Measurements from ENCODE around the gene CABYR.

Gene CABYR

DNA sequence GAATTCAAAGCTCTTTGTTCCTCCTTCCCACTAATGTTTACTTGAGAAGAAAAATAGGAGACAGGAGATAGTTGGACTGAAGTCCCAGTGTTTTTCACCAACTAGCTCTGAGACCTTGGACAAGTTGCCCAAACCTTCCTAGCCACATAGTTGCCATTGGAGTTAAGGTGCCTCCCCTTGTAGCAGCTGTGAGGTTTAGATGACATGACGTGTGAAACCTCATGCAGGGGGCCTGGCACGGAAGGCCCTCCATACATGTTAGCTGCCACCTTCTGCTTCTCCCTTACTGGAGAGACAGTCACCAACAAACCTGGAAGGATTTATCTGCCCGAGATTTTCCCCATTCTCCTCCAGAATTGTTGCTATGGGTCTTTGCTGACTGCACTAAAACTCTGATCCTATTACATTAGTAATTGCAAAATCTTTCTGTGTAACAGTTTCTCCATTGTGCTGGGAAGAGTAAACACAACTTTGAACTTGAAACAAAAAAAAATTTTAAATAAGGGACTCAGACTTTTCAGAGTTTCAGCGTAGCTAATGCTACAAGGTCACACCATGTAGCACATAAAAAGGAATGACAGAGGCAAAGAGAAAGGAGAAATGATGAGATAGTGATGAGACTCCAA is 23.8 kb upstream of the CABYR start:
- H3K4me1 ChIP-seq (ENCODE audit: insufficient read depth, low read length): no peaks in the 10 kb centered on the region
- H3K36me3 ChIP-seq (ENCODE audit: insufficient read depth, low read length): peaks cover 3% of the 10 kb centered on the region
- no peaks in the 10 kb centered on the region for H3K9me3 ChIP-seq (ENCODE audit: low read length)
- H2AFZ ChIP-seq (ENCODE audit: low read depth, low read length): no peak overlapping the region
- H3K4me3 ChIP-seq (ENCODE audit: low read length): no peak overlapping the region
- H3K27me3 ChIP-seq (ENCODE audit: insufficient read depth, low read length): no peaks in the 10 kb centered on the region

DNA sequence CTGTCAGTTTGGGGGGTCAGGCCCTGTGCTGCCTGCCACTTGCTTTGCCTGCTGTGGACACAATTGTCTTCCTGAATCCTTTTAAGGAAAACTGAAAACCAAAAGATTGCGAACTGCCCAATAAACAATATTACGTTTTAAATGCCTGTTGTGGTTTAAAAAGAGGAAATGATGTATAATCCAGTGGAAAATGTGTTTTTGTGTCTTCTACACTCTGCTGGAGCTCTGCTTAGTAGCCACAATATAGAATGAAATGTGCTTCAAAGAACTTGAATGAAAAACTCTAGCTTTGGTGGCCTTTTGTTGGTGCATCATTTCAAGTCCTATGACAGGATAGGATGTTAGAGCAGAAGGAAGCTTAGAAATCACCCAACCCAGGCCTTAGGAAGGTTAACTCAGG is 23.2 kb upstream of the CABYR start:
- Histone ChIP-seq H3K4me1 (ENCODE audit: insufficient read depth, low read length) (no peaks in the 10 kb centered on the region), H3K4me3 (ENCODE audit: low read length) (no peak overlapping the region), H3K36me3 (ENCODE audit: insufficient read depth, low read length) (peaks cover 4% of the 10 kb centered on the region), H3K27me3 (ENCODE audit: insufficient read depth, low read length) (no peaks in the 10 kb centered on the region), H2AFZ (ENCODE audit: low read depth, low read length) (no peak overlapping the region), H3K9me3 (ENCODE audit: low read length) (no peaks in the 10 kb centered on the region)

DNA sequence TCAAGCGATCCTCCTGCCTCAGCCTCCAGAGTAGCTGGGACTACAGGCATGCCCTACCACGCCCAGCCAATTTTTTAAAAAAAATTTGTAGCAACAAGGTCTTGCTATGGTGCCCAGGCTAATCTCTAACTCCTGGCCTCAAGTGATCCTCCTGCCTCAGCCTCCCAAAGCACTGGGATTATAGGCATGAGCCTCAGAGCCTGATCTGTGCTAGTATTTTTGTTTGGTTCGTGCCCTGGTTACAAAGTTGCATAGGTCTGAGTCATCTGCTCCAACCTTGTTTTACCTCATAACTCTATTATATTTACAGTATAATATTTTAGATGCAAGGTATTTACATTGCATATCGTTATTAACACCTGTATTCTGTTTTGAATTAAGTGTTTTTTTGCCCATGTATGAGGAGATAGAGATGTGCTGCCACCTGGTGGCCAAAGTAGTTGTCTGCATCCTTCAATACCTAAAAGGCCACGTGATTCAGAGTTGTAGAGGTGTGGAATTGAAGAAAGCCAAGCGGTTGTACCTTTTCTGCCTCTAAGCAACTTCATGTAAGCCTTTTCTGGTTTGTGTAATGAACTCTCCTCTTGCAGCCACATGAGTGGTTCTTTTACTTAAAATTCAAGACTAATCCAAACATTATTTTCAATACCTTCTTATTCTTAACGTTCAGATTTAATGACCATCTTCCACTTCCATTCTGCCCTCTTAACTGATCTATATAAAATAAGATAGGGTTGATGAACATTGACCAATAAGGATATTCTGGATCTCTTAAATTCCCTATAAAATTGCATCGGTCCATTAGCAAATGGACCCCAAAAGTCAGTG is 19.9 kb upstream of the CABYR start:
- H3K36me3 ChIP-seq (ENCODE audit: insufficient read depth, low read length): peaks cover 21% of the 10 kb centered on the region
- H3K9me3 ChIP-seq (ENCODE audit: low read length): no peaks in the 10 kb centered on the region
- H3K27me3 ChIP-seq (ENCODE audit: insufficient read depth, low read length): no peaks in the 10 kb centered on the region
- no peaks in the 10 kb centered on the region for H3K4me1 ChIP-seq (ENCODE audit: insufficient read depth, low read length)
- H3K4me3 ChIP-seq (ENCODE audit: low read length): no peak overlapping the region
- H2AFZ ChIP-seq (ENCODE audit: low read depth, low read length): no peak overlapping the region

DNA sequence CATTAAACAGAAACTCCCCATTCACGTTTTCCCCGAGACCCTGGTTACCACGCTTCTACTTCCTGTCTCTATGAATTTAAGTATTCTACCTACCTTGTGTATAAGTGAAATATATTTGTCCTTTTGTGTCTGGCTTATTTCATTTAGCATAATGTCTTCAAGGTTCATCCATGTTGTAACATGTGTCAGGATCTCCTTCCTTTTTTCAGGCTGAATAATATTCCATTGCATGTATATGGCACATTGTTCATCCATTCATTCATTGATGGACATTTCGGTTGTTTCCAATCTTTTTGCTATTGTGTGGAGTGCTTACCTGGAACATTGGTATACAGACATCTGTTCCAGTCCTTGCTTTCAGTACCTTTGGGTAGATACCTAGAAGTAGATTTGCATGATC is 18.2 kb upstream of the CABYR start:
- no peaks in the 10 kb centered on the region for H3K9me3 ChIP-seq (ENCODE audit: low read length)
- H3K36me3 ChIP-seq (ENCODE audit: insufficient read depth, low read length): peaks cover 23% of the 10 kb centered on the region
- H3K4me3 ChIP-seq (ENCODE audit: low read length): no peak overlapping the region
- no peaks in the 10 kb centered on the region for H3K4me1 ChIP-seq (ENCODE audit: insufficient read depth, low read length)
- no peaks in the 10 kb centered on the region for H3K27me3 ChIP-seq (ENCODE audit: insufficient read depth, low read length)
- no peak overlapping the region for H2AFZ ChIP-seq (ENCODE audit: low read depth, low read length)

DNA sequence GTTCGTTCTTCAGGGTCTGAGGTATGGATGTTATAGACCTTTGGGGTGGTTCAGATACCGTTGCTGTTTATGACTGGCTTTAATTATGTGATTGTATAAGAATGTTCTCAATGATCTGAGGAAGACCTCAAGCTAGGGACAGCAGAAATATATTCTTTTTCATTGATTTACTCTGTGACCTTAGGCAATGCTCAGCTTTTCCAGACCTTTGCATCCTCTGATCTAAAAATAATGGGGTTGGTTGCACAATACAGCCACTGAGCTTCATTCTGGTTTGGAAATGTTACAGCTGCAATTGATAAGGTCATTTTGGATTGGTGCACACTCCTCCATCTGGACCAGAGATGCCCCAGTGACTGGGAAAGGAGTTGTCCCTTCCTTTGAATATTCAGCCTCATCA is 17.2 kb upstream of the CABYR start:
- Histone ChIP-seq H3K4me3 (ENCODE audit: low read length) (no peak overlapping the region), H3K27me3 (ENCODE audit: insufficient read depth, low read length) (no peaks in the 10 kb centered on the region), H3K4me1 (ENCODE audit: insufficient read depth, low read length) (no peaks in the 10 kb centered on the region), H3K36me3 (ENCODE audit: insufficient read depth, low read length) (peaks cover 20% of the 10 kb centered on the region), H2AFZ (ENCODE audit: low read depth, low read length) (no peak overlapping the region), H3K9me3 (ENCODE audit: low read length) (no peaks in the 10 kb centered on the region)

DNA sequence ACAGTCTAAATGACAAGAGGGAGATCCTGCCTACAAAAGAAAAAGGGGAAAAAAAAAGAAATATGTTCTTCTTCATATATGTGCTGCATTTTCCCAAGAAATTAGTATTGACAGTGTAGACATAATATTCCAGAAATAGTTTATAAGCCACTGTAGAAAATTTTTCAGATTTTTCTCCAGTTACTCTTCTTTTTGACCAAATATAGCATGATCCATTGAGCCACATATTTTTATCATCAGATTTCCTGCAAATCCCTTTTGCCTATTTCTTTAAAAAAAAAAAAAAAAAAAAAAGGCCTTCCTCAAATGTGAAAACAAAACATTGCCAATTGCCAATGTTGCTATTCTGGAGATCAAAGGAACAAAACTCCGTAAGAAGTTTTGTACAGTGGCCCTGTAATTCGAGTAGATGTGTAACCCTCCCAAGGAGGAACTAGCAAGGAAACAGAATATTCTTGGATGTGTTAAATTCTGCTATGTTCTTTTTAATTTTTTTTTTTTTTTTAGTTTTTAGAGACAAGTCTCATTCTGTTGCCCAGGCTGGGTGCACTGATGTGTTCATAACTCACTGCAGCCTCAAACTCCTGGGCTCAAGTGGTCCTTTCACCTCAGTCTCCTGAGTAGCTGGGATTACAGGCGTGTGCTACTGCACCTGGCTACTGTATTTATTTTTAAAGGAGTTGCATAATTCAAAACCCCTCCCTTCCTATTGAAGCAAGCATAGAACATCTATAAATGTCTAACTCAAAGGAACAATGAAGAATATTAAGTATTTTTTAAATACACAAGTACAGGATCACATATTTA is 12.5 kb upstream of the CABYR start:
- Histone ChIP-seq H3K27me3 (ENCODE audit: insufficient read depth, low read length) (no peaks in the 10 kb centered on the region), H3K4me3 (ENCODE audit: low read length) (no peak overlapping the region), H3K9me3 (ENCODE audit: low read length) (no peaks in the 10 kb centered on the region), H3K4me1 (ENCODE audit: insufficient read depth, low read length) (no peaks in the 10 kb centered on the region), H2AFZ (ENCODE audit: low read depth, low read length) (no peak overlapping the region), H3K36me3 (ENCODE audit: insufficient read depth, low read length) (peaks cover 29% of the 10 kb centered on the region)

DNA sequence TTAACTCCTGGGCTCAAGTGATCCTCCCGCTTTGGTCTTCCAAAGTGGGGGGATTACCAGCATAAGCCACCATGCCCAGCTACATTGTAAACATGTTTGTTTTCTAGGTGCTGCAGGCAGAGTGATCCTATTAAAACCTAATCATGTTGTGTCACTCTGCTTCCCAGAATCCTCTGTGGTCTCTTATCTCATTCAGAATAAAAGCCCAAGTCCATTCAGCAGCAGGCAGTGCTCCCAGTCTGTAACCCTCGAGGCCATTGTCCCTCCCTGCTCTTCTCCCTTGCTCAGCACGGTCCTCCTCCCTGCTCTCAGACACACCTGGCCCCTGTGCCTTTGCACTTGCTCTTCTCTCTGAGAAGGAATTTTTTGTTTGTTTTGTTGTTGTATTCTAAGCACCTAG is 11.1 kb upstream of the CABYR start:
- H3K4me3 ChIP-seq (ENCODE audit: low read length): no peak overlapping the region
- H3K27me3 ChIP-seq (ENCODE audit: insufficient read depth, low read length): no peaks in the 10 kb centered on the region
- no peaks in the 10 kb centered on the region for H3K4me1 ChIP-seq (ENCODE audit: insufficient read depth, low read length)
- no peaks in the 10 kb centered on the region for H3K9me3 ChIP-seq (ENCODE audit: low read length)
- H3K36me3 ChIP-seq (ENCODE audit: insufficient read depth, low read length): peaks cover 29% of the 10 kb centered on the region
- no peak overlapping the region for H2AFZ ChIP-seq (ENCODE audit: low read depth, low read length)

DNA sequence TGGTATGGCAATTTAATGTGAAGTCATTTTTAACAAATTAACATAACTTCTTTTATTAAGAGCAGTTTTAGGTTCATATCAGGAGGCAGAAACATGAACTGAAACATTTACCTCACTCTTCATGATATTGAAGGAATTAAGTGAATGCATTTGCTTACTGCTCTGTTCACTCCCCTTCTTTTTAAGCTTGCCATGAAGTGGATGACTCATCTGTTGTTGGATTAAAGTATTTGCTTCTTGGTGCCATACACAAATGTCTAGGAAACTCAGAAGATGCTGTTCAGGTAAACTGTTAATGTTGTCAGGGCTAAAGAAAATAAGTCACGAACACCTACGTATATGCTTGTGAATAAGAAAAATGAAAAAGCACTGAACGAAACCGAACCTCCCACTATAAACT is 10.2 kb upstream of the CABYR start:
- Histone ChIP-seq H3K36me3 (ENCODE audit: insufficient read depth, low read length) (peaks cover 34% of the 10 kb centered on the region), H3K4me3 (ENCODE audit: low read length) (no peak overlapping the region), H3K27me3 (ENCODE audit: insufficient read depth, low read length) (no peaks in the 10 kb centered on the region), H2AFZ (ENCODE audit: low read depth, low read length) (no peak overlapping the region), H3K4me1 (ENCODE audit: insufficient read depth, low read length) (no peaks in the 10 kb centered on the region), H3K9me3 (ENCODE audit: low read length) (no peaks in the 10 kb centered on the region)

DNA sequence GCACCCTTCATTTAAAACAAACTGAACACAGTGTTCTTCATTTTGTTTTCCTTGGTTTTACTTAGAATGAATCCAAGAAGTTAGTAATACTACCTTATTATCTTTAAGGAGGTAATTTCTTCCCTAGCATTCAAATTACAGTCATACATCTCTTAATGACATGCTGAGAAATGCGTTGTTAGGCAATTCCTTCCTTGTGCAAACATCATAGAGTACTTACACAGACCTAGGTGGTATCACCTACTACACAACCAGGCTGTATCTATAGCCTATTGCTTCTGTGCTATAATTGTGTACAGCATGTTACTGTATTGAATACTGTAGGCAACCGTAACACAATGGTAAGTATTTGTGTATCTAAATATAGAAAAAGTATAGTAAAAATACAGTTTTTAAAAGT is 8.4 kb upstream of the CABYR start:
- Histone ChIP-seq H3K4me3 (ENCODE audit: low read length) (no peak overlapping the region), H3K36me3 (ENCODE audit: insufficient read depth, low read length) (peaks cover 29% of the 10 kb centered on the region), H3K27me3 (ENCODE audit: insufficient read depth, low read length) (no peaks in the 10 kb centered on the region), H3K9me3 (ENCODE audit: low read length) (no peaks in the 10 kb centered on the region), H3K4me1 (ENCODE audit: insufficient read depth, low read length) (no peaks in the 10 kb centered on the region), H2AFZ (ENCODE audit: low read depth, low read length) (no peak overlapping the region)

DNA sequence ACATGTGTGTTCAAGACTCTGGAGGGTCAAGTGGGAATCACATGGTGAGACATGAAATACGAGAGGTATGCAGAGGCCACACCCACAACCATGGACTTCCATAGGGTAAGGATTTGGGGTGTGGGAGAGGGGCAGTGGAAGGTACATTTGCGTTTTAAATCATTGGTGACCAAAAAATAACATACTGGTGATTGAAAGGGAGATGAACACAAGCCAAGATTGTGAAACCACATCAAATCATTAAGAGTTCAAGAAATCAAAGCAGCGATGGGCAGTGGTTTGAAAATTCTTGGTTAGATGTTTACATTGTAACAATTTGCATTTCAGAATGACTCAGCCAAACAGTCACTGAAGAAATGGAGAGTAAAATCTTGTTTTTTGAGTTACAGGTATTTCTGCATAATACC is 1.9 kb upstream of the CABYR start:
- Histone ChIP-seq H3K27me3 (ENCODE audit: insufficient read depth, low read length) (no peaks in the 10 kb centered on the region), H2AFZ (ENCODE audit: low read depth, low read length) (no peak overlapping the region), H3K9me3 (ENCODE audit: low read length) (no peaks in the 10 kb centered on the region), H3K36me3 (ENCODE audit: insufficient read depth, low read length) (peaks cover 13% of the 10 kb centered on the region), H3K4me1 (ENCODE audit: insufficient read depth, low read length) (no peaks in the 10 kb centered on the region), H3K4me3 (ENCODE audit: low read length) (no peak overlapping the region)

DNA sequence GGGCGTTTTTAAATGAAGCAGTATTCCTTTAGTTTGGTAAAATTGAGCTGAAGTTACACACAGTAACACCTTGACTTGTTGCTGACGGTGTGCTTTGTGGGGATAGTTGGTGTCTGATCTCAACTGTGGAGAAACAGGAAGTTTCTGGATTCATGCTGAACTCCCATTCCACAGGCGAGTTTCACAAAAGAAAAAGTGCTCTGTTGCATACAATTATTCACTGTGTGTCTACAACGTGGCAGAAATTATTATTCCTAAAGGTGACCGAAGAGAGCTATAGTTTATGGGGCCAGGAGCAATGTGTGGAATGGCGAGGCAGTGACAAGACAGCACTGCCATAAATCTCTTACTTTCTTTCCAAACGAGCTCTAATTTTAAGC is 463 bp upstream of the CABYR start:
- Histone ChIP-seq H3K9me3 (ENCODE audit: low read length) (no peaks in the 10 kb centered on the region), H3K36me3 (ENCODE audit: insufficient read depth, low read length) (peaks cover under 1% of the 10 kb centered on the region), H3K4me3 (ENCODE audit: low read length) (no peak overlapping the region), H3K4me1 (ENCODE audit: insufficient read depth, low read length) (no peaks in the 10 kb centered on the region), H2AFZ (ENCODE audit: low read depth, low read length) (no peak overlapping the region), H3K27me3 (ENCODE audit: insufficient read depth, low read length) (no peaks in the 10 kb centered on the region)

DNA sequence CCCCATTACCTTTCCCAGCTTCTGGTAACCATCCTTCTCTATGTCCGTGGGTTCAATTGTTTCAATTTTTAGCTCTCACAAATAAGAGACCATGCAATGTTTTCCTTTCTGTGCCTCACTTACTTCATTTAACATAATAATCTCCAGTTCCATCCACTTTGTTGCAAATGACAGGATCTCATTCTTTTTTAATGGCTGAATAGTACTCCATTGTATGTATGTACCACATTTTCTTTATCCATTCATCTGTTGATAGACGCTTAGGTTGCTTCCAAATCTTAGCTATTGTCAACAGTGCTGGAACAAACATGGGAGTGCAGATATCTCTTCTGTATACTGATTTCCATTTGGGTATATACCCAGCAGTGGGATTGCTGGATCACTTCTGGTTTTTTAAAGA is 1.8 kb downstream of the CABYR start:
- no peaks in the 10 kb centered on the region for H3K4me1 ChIP-seq (ENCODE audit: insufficient read depth, low read length)
- no peak overlapping the region for H3K4me3 ChIP-seq (ENCODE audit: low read length)
- H3K27me3 ChIP-seq (ENCODE audit: insufficient read depth, low read length): no peaks in the 10 kb centered on the region
- H2AFZ ChIP-seq (ENCODE audit: low read depth, low read length): no peak overlapping the region
- no peaks in the 10 kb centered on the region for H3K36me3 ChIP-seq (ENCODE audit: insufficient read depth, low read length)
- H3K9me3 ChIP-seq (ENCODE audit: low read length): no peaks in the 10 kb centered on the region

DNA sequence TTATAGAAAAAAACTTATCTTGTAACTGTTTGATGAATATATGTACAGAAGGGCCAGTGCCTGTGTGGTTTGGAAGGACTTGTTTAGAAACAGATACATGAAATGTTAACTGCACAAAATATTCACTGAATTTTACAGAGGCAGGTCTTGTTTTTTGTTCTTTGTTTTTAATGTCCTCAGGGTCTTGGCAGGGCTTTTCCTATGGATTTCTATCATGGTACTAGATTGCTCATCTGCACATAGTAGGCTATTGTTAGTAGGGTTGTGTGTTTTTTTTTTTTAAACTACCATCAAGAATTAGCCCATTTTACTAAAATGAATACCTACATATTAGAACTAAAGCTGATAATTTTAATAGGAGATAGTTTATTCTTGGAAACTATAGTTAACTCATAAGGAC is 3.5 kb downstream of the CABYR start:
- Histone ChIP-seq H3K9me3 (ENCODE audit: low read length) (no peaks in the 10 kb centered on the region), H2AFZ (ENCODE audit: low read depth, low read length) (no peak overlapping the region), H3K4me1 (ENCODE audit: insufficient read depth, low read length) (no peaks in the 10 kb centered on the region), H3K36me3 (ENCODE audit: insufficient read depth, low read length) (no peaks in the 10 kb centered on the region), H3K27me3 (ENCODE audit: insufficient read depth, low read length) (no peaks in the 10 kb centered on the region), H3K4me3 (ENCODE audit: low read length) (no peak overlapping the region)

Data from neuron (in vitro differentiated cells).